ENCODE data around the gene ST6GAL2. TPM values are rescaled to one million over a fixed set of nuclear protein-coding genes. Genes with fewer than 3 reads are reported as not detected.

Gene ST6GAL2
- total RNA-seq, 1 donor from 2014 or later, result 10.9 TPM

- Mint-ChIP-seq H3K9me3 (ENCODE audit: unreplicated experiment) (no peaks in the 10 kb centered on the region), H3K27me3 (ENCODE audit: unreplicated experiment) (peaks cover 1% of the 10 kb centered on the region), H3K27ac (ENCODE audit: unreplicated experiment) (no peak overlapping the region), H3K4me1 (ENCODE audit: unreplicated experiment) (no peaks in the 10 kb centered on the region), H3K36me3 (ENCODE audit: low read depth, unreplicated experiment) (no peaks in the 10 kb centered on the region), H3K4me3 (ENCODE audit: unreplicated experiment) (no peak overlapping the region)
- TF ChIP-seq CTCF (IDR thresholded peaks at IDR 0.05; ENCODE audit: unreplicated experiment), result no peak
- DNase-seq (ENCODE audit: low spot score), result no peak
Measured at GRCh38 chr2:106919012-106919411, 33.0 kb upstream of the ST6GAL2 start.

- H3K27ac Mint-ChIP-seq (ENCODE audit: unreplicated experiment), result no peak overlapping the region
Measured at GRCh38 chr2:106904242-106904641, 18.3 kb upstream of the ST6GAL2 start.

GRCh38 chr2:106899786-106900530 is 14.0 kb upstream of the ST6GAL2 start:
- H3K9me3 Mint-ChIP-seq (ENCODE audit: unreplicated experiment), result no peaks in the 10 kb centered on the region
- H3K4me3 Mint-ChIP-seq (ENCODE audit: unreplicated experiment), result no peak overlapping the region
- no peaks in the 10 kb centered on the region for H3K27me3 Mint-ChIP-seq (ENCODE audit: unreplicated experiment)
- no peak for DNase-seq (ENCODE audit: low spot score)
- H3K36me3 Mint-ChIP-seq (ENCODE audit: low read depth, unreplicated experiment), result no peaks in the 10 kb centered on the region
- H3K27ac Mint-ChIP-seq (ENCODE audit: unreplicated experiment), result no peak overlapping the region
- TF ChIP-seq CTCF (IDR thresholded peaks at IDR 0.05; ENCODE audit: unreplicated experiment), result no peak
- no peaks in the 10 kb centered on the region for H3K4me1 Mint-ChIP-seq (ENCODE audit: unreplicated experiment)

More at GRCh38 chr2:106904242-106904641, 18.3 kb upstream of the ST6GAL2 start:
- Mint-ChIP-seq H3K4me1 (ENCODE audit: unreplicated experiment) (no peaks in the 10 kb centered on the region), H3K4me3 (ENCODE audit: unreplicated experiment) (no peak overlapping the region), H3K36me3 (ENCODE audit: low read depth, unreplicated experiment) (no peaks in the 10 kb centered on the region), H3K9me3 (ENCODE audit: unreplicated experiment) (no peaks in the 10 kb centered on the region), H3K27me3 (ENCODE audit: unreplicated experiment) (no peaks in the 10 kb centered on the region)
- no peak for TF ChIP-seq CTCF (IDR thresholded peaks at IDR 0.05; ENCODE audit: unreplicated experiment)
- DNase-seq (ENCODE audit: low spot score), result no peak

- Mint-ChIP-seq H3K9me3 (ENCODE audit: unreplicated experiment) (no peaks in the 10 kb centered on the region), H3K36me3 (ENCODE audit: low read depth, unreplicated experiment) (no peaks in the 10 kb centered on the region), H3K27ac (ENCODE audit: unreplicated experiment) (no peak overlapping the region), H3K27me3 (ENCODE audit: unreplicated experiment) (no peaks in the 10 kb centered on the region), H3K4me1 (ENCODE audit: unreplicated experiment) (peaks cover 15% of the 10 kb centered on the region), H3K4me3 (ENCODE audit: unreplicated experiment) (no peak overlapping the region)
- TF ChIP-seq CTCF (IDR thresholded peaks at IDR 0.05; ENCODE audit: unreplicated experiment), result no peak
- no peak for DNase-seq (ENCODE audit: low spot score)
Measured at GRCh38 chr2:106894545-106894944, 8.6 kb upstream of the ST6GAL2 start.

GRCh38 chr2:106892048-106892447 is 6.1 kb upstream of the ST6GAL2 start:
- H3K36me3 Mint-ChIP-seq (ENCODE audit: low read depth, unreplicated experiment), result no peaks in the 10 kb centered on the region
- no peak overlapping the region for H3K27ac Mint-ChIP-seq (ENCODE audit: unreplicated experiment)
- no peak overlapping the region for H3K4me3 Mint-ChIP-seq (ENCODE audit: unreplicated experiment)
- peaks cover 19% of the 10 kb centered on the region for H3K4me1 Mint-ChIP-seq (ENCODE audit: unreplicated experiment)
- DNase-seq (ENCODE audit: low spot score), result no peak
- H3K27me3 Mint-ChIP-seq (ENCODE audit: unreplicated experiment), result peaks cover 3% of the 10 kb centered on the region
- TF ChIP-seq CTCF (IDR thresholded peaks at IDR 0.05; ENCODE audit: unreplicated experiment), result no peak
- no peaks in the 10 kb centered on the region for H3K9me3 Mint-ChIP-seq (ENCODE audit: unreplicated experiment)
